IPS DF 6.9 (cell line): ENCODE results near the gene CRYBG3.
A peak's percentile ranks its signal among the peaks of the same experiment; 100 is the strongest.

Source experiments
- DNase-seq: peaks from one replicate; pipeline ENCODE4 v3.0.0-alpha.2; 2013; ENCODE audit warnings: low read depth, low spot score
- H3K27ac ChIP-seq: one replicate; pipeline ENCODE4 v1.5.1; 2013; ENCODE audit warnings: low read length, control low read depth
- H3K27me3 ChIP-seq: 2 replicates; pipeline ENCODE4 v1.6.1; 2013; ENCODE audit warnings: mild to moderate bottlenecking, low read length; ENCODE audit not compliant: control insufficient read depth, insufficient read depth
- H3K36me3 ChIP-seq: 2 replicates; pipeline ENCODE4 v1.6.1; 2013; ENCODE audit warnings: low read length; ENCODE audit not compliant: control insufficient read depth, insufficient read depth
- H3K4me1 ChIP-seq: 2 replicates; pipeline ENCODE4 v1.6.1; 2013; ENCODE audit warnings: low read length; ENCODE audit not compliant: control insufficient read depth, insufficient read depth
- H3K4me3 ChIP-seq: 2 replicates; pipeline ENCODE4 v1.5.1; 2013; ENCODE audit warnings: mild to moderate bottlenecking, low read length
- H3K9me3 ChIP-seq: 2 replicates; pipeline ENCODE4 v1.6.1; 2013; ENCODE audit warnings: low read length, inconsistent platforms; ENCODE audit not compliant: control insufficient read depth, insufficient read depth
- WGBS: extraction: QIAGEN DNeasy Blood & Tissue Kit; methylation state at CpG from one replicate; pipeline ENCODE4 v1.1.7; 2013; ENCODE audit warnings: mixed read lengths, missing lambda C conversion rate; ENCODE audit not compliant: insufficient read length, insufficient coverage; 5-methylcytosine and 5-hydroxymethylcytosine counted together

The CRYBG3 gene

GRCh38 chr3:97970956-97971620, 149.3 kb downstream of the CRYBG3 start:
- H3K9me3 ChIP-seq: no peaks in the 10 kb centered on the region
- no peak for DNase-seq
- no CpG with 5 or more reads among the region's 9 CpGs for WGBS
- H3K36me3 ChIP-seq: no peaks in the 10 kb centered on the region
- no peaks in the 10 kb centered on the region for H3K4me1 ChIP-seq
- H3K27ac ChIP-seq: no peak overlapping the region
- H3K27me3 ChIP-seq: no peaks in the 10 kb centered on the region
- no peak overlapping the region for H3K4me3 ChIP-seq

DNA sequence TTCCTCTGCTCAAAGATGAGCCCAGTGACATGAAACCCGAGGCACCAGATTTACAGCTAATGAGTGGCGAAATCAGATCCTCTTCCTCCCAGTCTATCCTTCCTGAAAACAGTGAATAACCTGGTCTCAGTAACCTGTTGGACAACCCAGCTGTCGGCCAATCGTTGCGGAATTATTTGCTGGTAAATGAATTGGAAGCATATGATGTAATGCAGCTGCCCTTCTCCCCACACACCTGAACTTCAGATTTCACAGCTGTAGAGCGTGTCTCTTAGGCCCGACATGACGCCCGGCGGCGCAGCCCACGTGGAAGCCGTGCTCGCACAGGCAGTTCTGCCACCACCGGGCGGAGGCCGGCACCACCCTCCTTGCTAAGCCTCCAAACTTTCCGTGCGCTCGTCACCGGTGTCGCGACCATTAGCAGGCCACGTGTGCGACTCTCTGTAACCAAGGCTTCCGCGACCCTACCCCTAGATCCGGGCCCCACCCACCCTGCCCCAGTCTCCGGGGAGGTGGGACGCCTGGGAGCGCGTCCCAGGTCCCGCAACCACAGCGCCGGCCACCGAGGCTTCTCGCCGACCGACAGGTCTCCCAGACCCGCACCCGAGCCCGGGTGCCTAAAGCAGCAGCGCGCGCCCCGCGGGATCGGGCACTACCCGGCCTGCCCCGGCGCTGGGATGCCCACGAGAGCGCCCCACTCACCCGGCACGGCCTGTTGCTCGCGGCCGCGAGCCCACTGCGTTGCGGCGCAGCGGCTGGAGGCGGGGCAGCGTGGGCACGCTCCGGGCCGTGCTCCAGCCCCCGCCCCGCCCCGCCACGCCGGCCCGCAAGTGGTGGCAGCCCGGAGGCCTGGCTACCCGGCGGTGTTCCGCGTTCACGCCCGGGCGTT, 150.1 kb downstream of the CRYBG3 start, which contains the start of gene RIOX2:
Gene RIOX2 (minus strand): TSS at position 753 of the 889 bp plus-strand sequence. CDS start 4,838 bp downstream, outside the sequence.
- Histone ChIP-seq H3K4me3 (peak within 1 kb of the TSS; percentile 61; the same call in 1 of the 2 replicates), H3K36me3 (no peaks in the 10 kb centered on the region), H3K4me1 (no peaks in the 10 kb centered on the region), H3K9me3 (no peaks in the 10 kb centered on the region), H3K27me3 (no peaks in the 10 kb centered on the region), H3K27ac (no peak within 1 kb of the TSS)
- no CpG with 5 or more reads among the region's 82 CpGs for WGBS
- no peak for DNase-seq

- no peaks in the 10 kb centered on the region for H3K36me3 ChIP-seq
- no peak overlapping the region for H3K27ac ChIP-seq
- H3K27me3 ChIP-seq: no peaks in the 10 kb centered on the region
- H3K4me3 ChIP-seq: no peak overlapping the region
- WGBS: no CpG with 5 or more reads among the region's 9 CpGs
- H3K4me1 ChIP-seq: no peaks in the 10 kb centered on the region
- H3K9me3 ChIP-seq: no peaks in the 10 kb centered on the region
- DNase-seq: no peak
Observed at GRCh38 chr3:97972976-97973375, 151.2 kb downstream of the CRYBG3 start.

DNA sequence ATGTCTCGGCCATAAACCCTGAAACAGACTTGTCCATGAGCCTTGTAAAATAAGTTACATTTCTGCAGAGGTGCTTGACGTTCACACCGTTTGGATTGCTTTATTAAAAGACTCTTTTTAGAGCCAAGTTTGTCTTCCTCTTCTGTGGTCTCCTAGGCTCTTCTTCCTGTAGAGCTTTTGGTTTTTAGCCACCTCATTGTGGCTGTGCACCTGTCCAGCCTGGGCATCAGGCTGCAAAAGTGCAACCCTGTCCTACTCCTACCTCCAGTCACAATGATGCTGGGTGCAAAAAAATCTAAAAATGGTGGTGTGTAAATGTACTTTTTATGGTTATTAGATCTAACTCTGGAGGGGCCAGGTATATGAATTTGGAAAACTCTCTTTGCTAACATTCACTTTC, 153.2 kb downstream of the CRYBG3 start:
- DNase-seq: no peak
- Histone ChIP-seq H3K27ac (no peak overlapping the region), H3K27me3 (no peaks in the 10 kb centered on the region), H3K36me3 (no peaks in the 10 kb centered on the region), H3K4me1 (no peaks in the 10 kb centered on the region), H3K4me3 (no peak overlapping the region), H3K9me3 (no peaks in the 10 kb centered on the region)
- no CpG with 5 or more reads among the region's 3 CpGs for WGBS

GRCh38 chr3:97975466-97975865, 153.7 kb downstream of the CRYBG3 start:
- Histone ChIP-seq H3K4me1 (no peaks in the 10 kb centered on the region), H3K27me3 (no peaks in the 10 kb centered on the region), H3K36me3 (no peaks in the 10 kb centered on the region), H3K9me3 (no peaks in the 10 kb centered on the region), H3K27ac (no peak overlapping the region), H3K4me3 (no peak overlapping the region)
- no peak for DNase-seq
- WGBS: no CpG with 5 or more reads among the region's 1 CpG

- Histone ChIP-seq H3K27ac (no peak overlapping the region), H3K4me1 (no peaks in the 10 kb centered on the region), H3K4me3 (no peak overlapping the region), H3K36me3 (no peaks in the 10 kb centered on the region), H3K9me3 (no peaks in the 10 kb centered on the region), H3K27me3 (no peaks in the 10 kb centered on the region)
- no peak for DNase-seq
- no CpG with 5 or more reads among the region's 3 CpGs for WGBS
Observed at GRCh38 chr3:97979610-97980009, 157.8 kb downstream of the CRYBG3 start.

DNA sequence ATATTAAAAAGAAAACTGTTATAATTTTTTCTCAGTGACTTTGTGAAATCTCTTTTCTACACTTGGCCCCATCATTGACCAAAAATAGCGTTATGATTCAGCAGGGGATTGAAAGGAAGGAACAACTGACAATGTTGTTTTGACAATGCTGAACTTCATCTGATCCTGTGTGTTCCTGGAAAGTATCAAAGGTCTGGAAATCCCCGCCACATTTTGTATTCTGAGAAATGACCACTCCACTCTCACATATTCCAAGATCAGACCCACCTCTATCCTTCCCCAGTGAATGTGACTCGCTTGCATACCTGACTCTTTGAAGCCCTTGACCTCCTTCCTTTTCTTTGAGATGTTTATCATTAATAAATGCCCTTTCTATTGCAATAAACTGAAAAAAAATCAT, 160.1 kb downstream of the CRYBG3 start:
- Histone ChIP-seq H3K27me3 (no peaks in the 10 kb centered on the region), H3K27ac (no peak overlapping the region), H3K4me3 (no peak overlapping the region), H3K4me1 (no peaks in the 10 kb centered on the region), H3K36me3 (no peaks in the 10 kb centered on the region), H3K9me3 (no peaks in the 10 kb centered on the region)
- no CpG with 5 or more reads among the region's 3 CpGs for WGBS
- no peak for DNase-seq

DNA sequence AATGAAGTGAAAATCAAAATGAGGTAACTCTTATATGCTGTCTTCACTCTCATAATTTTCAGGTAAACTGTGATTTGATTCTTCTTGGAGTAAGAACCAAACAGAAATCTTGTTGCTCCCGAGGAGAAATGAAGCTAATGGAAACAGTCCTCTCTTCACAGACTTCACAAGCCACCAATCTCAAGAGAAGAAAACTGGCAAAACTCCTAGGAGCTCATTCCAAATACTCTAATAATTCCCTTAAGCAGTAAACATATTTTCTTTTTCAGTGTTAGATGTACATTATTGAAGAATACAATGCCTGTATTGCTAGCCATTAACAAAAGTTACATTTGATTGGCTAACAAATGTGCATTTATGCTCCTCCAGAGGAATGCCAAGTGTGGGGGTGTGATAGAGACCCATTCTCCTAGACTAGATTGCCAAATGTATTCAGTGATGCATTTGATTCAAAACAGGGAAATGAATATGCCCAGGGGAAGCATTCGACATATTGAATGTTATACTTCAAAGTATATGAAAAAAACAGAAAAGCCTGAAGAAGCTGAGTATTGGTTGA, 162.2 kb downstream of the CRYBG3 start:
- Histone ChIP-seq H3K27me3 (no peaks in the 10 kb centered on the region), H3K27ac (no peak overlapping the region), H3K4me3 (no peak overlapping the region), H3K4me1 (no peaks in the 10 kb centered on the region), H3K9me3 (no peaks in the 10 kb centered on the region), H3K36me3 (no peaks in the 10 kb centered on the region)
- no CpG with 5 or more reads among the region's 2 CpGs for WGBS
- DNase-seq: no peak

DNA sequence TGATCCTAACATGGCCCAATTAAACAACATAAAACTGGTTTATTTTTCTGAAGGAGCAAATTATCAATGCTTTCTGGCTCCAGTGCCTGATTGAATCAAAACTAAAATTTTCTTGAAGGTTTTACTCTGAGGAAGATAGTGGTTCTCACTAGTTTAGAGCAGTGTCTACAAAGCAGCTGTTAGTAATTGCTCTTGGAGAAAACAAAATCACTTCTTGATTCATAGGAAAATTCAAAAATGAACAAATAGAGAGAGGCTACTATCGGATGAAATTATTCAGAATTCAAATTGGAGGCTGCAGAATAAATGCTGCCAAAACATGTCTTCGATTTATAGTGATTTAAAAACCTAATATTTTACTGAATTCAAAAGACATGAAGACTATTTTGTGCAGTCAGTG, 165.5 kb downstream of the CRYBG3 start:
- WGBS: no CpG with 5 or more reads among the region's 2 CpGs
- Histone ChIP-seq H3K4me3 (no peak overlapping the region), H3K36me3 (no peaks in the 10 kb centered on the region), H3K9me3 (no peaks in the 10 kb centered on the region), H3K27ac (no peak overlapping the region), H3K4me1 (no peaks in the 10 kb centered on the region), H3K27me3 (no peaks in the 10 kb centered on the region)
- DNase-seq: no peak

- DNase-seq: no peak
- no peaks in the 10 kb centered on the region for H3K27me3 ChIP-seq
- H3K4me3 ChIP-seq: no peak overlapping the region
- no peak overlapping the region for H3K27ac ChIP-seq
- no peaks in the 10 kb centered on the region for H3K36me3 ChIP-seq
- 100% methylated on average over 1 of the region's 3 CpGs for WGBS
- no peaks in the 10 kb centered on the region for H3K9me3 ChIP-seq
- H3K4me1 ChIP-seq: peaks cover 5% of the 10 kb centered on the region; the same call in 1 of the 2 replicates
Observed at GRCh38 chr3:97988784-97989568, 167.2 kb downstream of the CRYBG3 start.
